GM06990 (cell line): Measurements from ENCODE around the gene SYNGR1.

ENCODE experiments used
- DNase-seq: peaks from one replicate; pipeline ENCODE4 v3.0.0-alpha.2; 2011; ENCODE audit not compliant: insufficient read length; ENCODE audit errors: extremely low read depth
- H3K27me3 ChIP-seq: replicated peaks from 2 replicates; pipeline ENCODE4 v1.6.0; 2011; ENCODE audit warnings: low read length; ENCODE audit not compliant: control insufficient read depth, insufficient read depth
- H3K36me3 ChIP-seq: 2 replicates; pipeline ENCODE4 v1.5.1; 2011; ENCODE audit warnings: low read length; ENCODE audit not compliant: control insufficient read depth, insufficient read depth
- H3K4me3 ChIP-seq: replicated peaks from 2 replicates; pipeline ENCODE4 v1.5.1; 2011; ENCODE audit warnings: low read depth, mild to moderate bottlenecking, control low read depth, low read length
- CTCF ChIP-seq: IDR thresholded peaks from 2 replicates; pipeline ENCODE4 v1.5.1; 2011; ENCODE audit warnings: low read length, control low read depth, mild to moderate bottlenecking, inconsistent platforms; ENCODE audit not compliant: insufficient read depth, poor library complexity, severe bottlenecking

SYNGR1 gene

GRCh38 chr22:39396797-39397195 lies 47.0 kb downstream of the SYNGR1 start:
- TF ChIP-seq CTCF = no peak
- H3K36me3 ChIP-seq = no peaks in the 10 kb centered on the region
- no peak for DNase-seq
- no peaks in the 10 kb centered on the region for H3K27me3 ChIP-seq
- H3K4me3 ChIP-seq = no peak overlapping the region

- no peak for DNase-seq
- Histone ChIP-seq H3K27me3 (no peaks in the 10 kb centered on the region), H3K36me3 (no peaks in the 10 kb centered on the region), H3K4me3 (no peak overlapping the region)
- no peak for TF ChIP-seq CTCF
These were observed 51.5 kb downstream of the SYNGR1 start for GRCh38 chr22:39401301-39401631.

- Histone ChIP-seq H3K36me3 (no peaks in the 10 kb centered on the region), H3K27me3 (no peaks in the 10 kb centered on the region), H3K4me3 (no peak overlapping the region)
- TF ChIP-seq CTCF = no peak
- no peak for DNase-seq
These were observed 55.7 kb downstream of the SYNGR1 start for GRCh38 chr22:39405346-39406085.

- DNase-seq = no peak
- TF ChIP-seq CTCF = no peak
- H3K4me3 ChIP-seq = no peak overlapping the region
- H3K27me3 ChIP-seq = no peaks in the 10 kb centered on the region
- no peaks in the 10 kb centered on the region for H3K36me3 ChIP-seq
These were observed 58.4 kb downstream of the SYNGR1 start for GRCh38 chr22:39408173-39408572.

- no peak for TF ChIP-seq CTCF
- Histone ChIP-seq H3K4me3 (no peak overlapping the region), H3K27me3 (no peaks in the 10 kb centered on the region), H3K36me3 (no peaks in the 10 kb centered on the region)
- DNase-seq = no peak
These were observed 59.0 kb downstream of the SYNGR1 start for GRCh38 chr22:39408807-39409206.
